Karpas-422 (cell line): ENCODE results near the gene GSTP1. TPM values are rescaled to one million over a fixed set of nuclear protein-coding genes. Genes with fewer than 3 reads are reported as not detected.

Source experiments
- DNase-seq: peaks from one replicate; pipeline ENCODE4 v3.0.0-alpha.2; 2015
- H2AFZ ChIP-seq: fragments of 200-600 bp; sonication (generic); 2 replicates; pipeline ENCODE4 v1.6.1; 2014; ENCODE audit warnings: antibody characterized with exemption, low read length, mixed read lengths
- H3K27ac ChIP-seq: fragments of 200-600 bp; sonication (generic); 2 replicates; pipeline ENCODE4 v1.5.1; 2014; ENCODE audit warnings: mild to moderate bottlenecking, low read length, moderate library complexity
- H3K27me3 ChIP-seq: fragments of 200-600 bp; sonication (generic); 2 replicates; pipeline ENCODE4 v1.6.1; 2014; ENCODE audit warnings: low read length, mixed read lengths
- H3K36me3 ChIP-seq: fragments of 200-600 bp; sonication (generic); 2 replicates; pipeline ENCODE4 v1.6.1; 2014; ENCODE audit warnings: low read length, mixed read lengths; ENCODE audit not compliant: insufficient read depth
- H3K4me1 ChIP-seq: fragments of 200-600 bp; sonication (generic); 2 replicates; pipeline ENCODE4 v1.6.1; 2014; ENCODE audit warnings: mild to moderate bottlenecking, low read length, mixed read lengths
- H3K4me2 ChIP-seq: fragments of 200-600 bp; sonication (generic); 2 replicates; pipeline ENCODE4 v1.6.1; 2014; ENCODE audit warnings: low read length, low read depth, mild to moderate bottlenecking; ENCODE audit not compliant: poor library complexity, severe bottlenecking
- H3K4me3 ChIP-seq: fragments of 200-600 bp; sonication (generic); 2 replicates; pipeline ENCODE4 v1.5.1; 2014; ENCODE audit warnings: mild to moderate bottlenecking, antibody characterized with exemption, low read length, mixed read lengths
- H3K79me2 ChIP-seq: fragments of 200-600 bp; sonication (generic); 2 replicates; pipeline ENCODE4 v1.6.1; 2014; ENCODE audit warnings: mild to moderate bottlenecking, low read length, mixed read lengths
- H3K9ac ChIP-seq: fragments of 200-600 bp; sonication (generic); 2 replicates; pipeline ENCODE4 v1.6.0; 2014; ENCODE audit warnings: low read length
- H3K9me2 ChIP-seq: fragments of 200-600 bp; sonication (generic), shearing (Covaris generic); replicated peaks from 2 replicates; pipeline ENCODE4 v1.6.0; 2014; ENCODE audit warnings: mild to moderate bottlenecking, low read length, moderate library complexity; ENCODE audit not compliant: insufficient read depth
- H3K9me3 ChIP-seq: fragments of 300-700, 200-600 bp; sonication (generic); 2 replicates; pipeline ENCODE4 v1.6.1; 2014; ENCODE audit warnings: low read length, mixed read lengths
- H4K20me1 ChIP-seq: fragments of 200-600 bp; sonication (generic); 2 replicates; pipeline ENCODE4 v1.6.1; 2014; ENCODE audit warnings: mild to moderate bottlenecking, antibody characterized with exemption, low read length, low read depth; ENCODE audit not compliant: insufficient read depth
- total RNA-seq: library from RNA; depleted of rRNA; stranded (reverse); fragments of >200 nt; shearing (Covaris generic); gene quantifications from 2 replicates; pipeline ENCODE4 v1.2.3, GENCODE V29; 2014; ENCODE audit warnings: low replicate concordance; rRNA removed

GSTP1 gene
- total RNA-seq = 1,085 and 1,200 TPM in 2 replicates

GRCh38 chr11:67583247-67584204, at the start of gene GSTP1:
Gene GSTP1, plus strand, starts transcription at chr11:67583812. Its CDS starts 32 bp downstream, at chr11:67583844.
- Histone ChIP-seq H3K9ac (peak within 1 kb of the TSS; percentile 98), H3K9me3 (no peaks in the 10 kb centered on the region), H3K79me2 (peaks cover 10% of the 10 kb centered on the region), H3K27me3 (no peaks in the 10 kb centered on the region), H4K20me1 (peaks cover 15% of the 10 kb centered on the region), H3K27ac (peak within 1 kb of the TSS; percentile 81), H3K36me3 (peaks cover 27% of the 10 kb centered on the region), H3K9me2 (no peaks in the 10 kb centered on the region), H3K4me3 (peak within 1 kb of the TSS; percentile 94), H3K4me1 (peaks cover 63% of the 10 kb centered on the region), H3K4me2 (peak within 1 kb of the TSS; percentile 97), H2AFZ (peak within 1 kb of the TSS; percentile 87; the same call in 1 of the 2 replicates)
- peak; percentile 96 for DNase-seq

GRCh38 chr11:67534070-67534679, 49.4 kb upstream of the GSTP1 start:
- H3K79me2 ChIP-seq = no peaks in the 10 kb centered on the region
- H3K9me2 ChIP-seq = no peaks in the 10 kb centered on the region
- no peaks in the 10 kb centered on the region for H3K36me3 ChIP-seq
- H3K9ac ChIP-seq = no peak overlapping the region
- no peak overlapping the region for H2AFZ ChIP-seq
- H3K4me3 ChIP-seq = no peak overlapping the region
- H3K27ac ChIP-seq = no peak overlapping the region
- H3K9me3 ChIP-seq = peaks cover 16% of the 10 kb centered on the region
- no peaks in the 10 kb centered on the region; the same call in 1 of the 2 replicates for H3K27me3 ChIP-seq
- DNase-seq = peak; percentile 49
- no peaks in the 10 kb centered on the region for H3K4me1 ChIP-seq
- no peaks in the 10 kb centered on the region for H4K20me1 ChIP-seq
- H3K4me2 ChIP-seq = no peak overlapping the region

GRCh38 chr11:67535561-67535960, 48.1 kb upstream of the GSTP1 start:
- Histone ChIP-seq H4K20me1 (no peaks in the 10 kb centered on the region), H3K36me3 (no peaks in the 10 kb centered on the region), H3K9me2 (no peaks in the 10 kb centered on the region), H3K79me2 (no peaks in the 10 kb centered on the region), H3K27ac (no peak overlapping the region), H3K9ac (no peak overlapping the region), H3K9me3 (peaks cover 16% of the 10 kb centered on the region), H2AFZ (no peak overlapping the region), H3K4me1 (no peaks in the 10 kb centered on the region), H3K27me3 (no peaks in the 10 kb centered on the region; the same call in 1 of the 2 replicates), H3K4me3 (no peak overlapping the region), H3K4me2 (no peak overlapping the region)
- no peak for DNase-seq

- Histone ChIP-seq H3K27ac (no peak overlapping the region), H3K4me3 (no peak overlapping the region), H2AFZ (no peak overlapping the region), H3K27me3 (no peaks in the 10 kb centered on the region; the same call in 1 of the 2 replicates), H4K20me1 (no peaks in the 10 kb centered on the region), H3K36me3 (no peaks in the 10 kb centered on the region), H3K4me1 (no peaks in the 10 kb centered on the region), H3K4me2 (no peak overlapping the region), H3K9ac (no peak overlapping the region), H3K9me3 (peaks cover 13% of the 10 kb centered on the region), H3K79me2 (no peaks in the 10 kb centered on the region), H3K9me2 (no peaks in the 10 kb centered on the region)
- DNase-seq = no peak
These were observed 45.3 kb upstream of the GSTP1 start for GRCh38 chr11:67538306-67538705.

GRCh38 chr11:67538823-67539505, 44.6 kb upstream of the GSTP1 start:
- H3K27me3 ChIP-seq = no peaks in the 10 kb centered on the region

GRCh38 chr11:67539550-67539949, 44.1 kb upstream of the GSTP1 start:
- H3K9me3 ChIP-seq = peaks cover 2% of the 10 kb centered on the region
- no peaks in the 10 kb centered on the region for H3K9me2 ChIP-seq
- no peaks in the 10 kb centered on the region for H4K20me1 ChIP-seq
- no peak overlapping the region for H3K4me3 ChIP-seq
- no peaks in the 10 kb centered on the region for H3K27me3 ChIP-seq
- H3K79me2 ChIP-seq = no peaks in the 10 kb centered on the region
- peak; percentile 53 for DNase-seq
- H3K4me2 ChIP-seq = no peak overlapping the region
- no peaks in the 10 kb centered on the region for H3K4me1 ChIP-seq
- H3K36me3 ChIP-seq = no peaks in the 10 kb centered on the region
- no peak overlapping the region for H3K27ac ChIP-seq
- no peak overlapping the region for H2AFZ ChIP-seq
- no peak overlapping the region for H3K9ac ChIP-seq

More at GRCh38 chr11:67538823-67539505, 44.6 kb upstream of the GSTP1 start:
- H3K27ac ChIP-seq = no peak overlapping the region
- no peaks in the 10 kb centered on the region for H3K36me3 ChIP-seq
- no peak for DNase-seq
- H3K9me3 ChIP-seq = peaks cover 7% of the 10 kb centered on the region
- H3K4me3 ChIP-seq = no peak overlapping the region
- H4K20me1 ChIP-seq = no peaks in the 10 kb centered on the region
- H3K4me2 ChIP-seq = no peak overlapping the region
- no peak overlapping the region for H3K9ac ChIP-seq
- H2AFZ ChIP-seq = no peak overlapping the region
- H3K4me1 ChIP-seq = no peaks in the 10 kb centered on the region
- H3K9me2 ChIP-seq = no peaks in the 10 kb centered on the region
- no peaks in the 10 kb centered on the region for H3K79me2 ChIP-seq

- peak; percentile 47 for DNase-seq
- Histone ChIP-seq H3K36me3 (no peaks in the 10 kb centered on the region), H3K27me3 (no peaks in the 10 kb centered on the region), H3K4me3 (no peak overlapping the region), H3K79me2 (no peaks in the 10 kb centered on the region), H3K9me2 (no peaks in the 10 kb centered on the region), H3K27ac (no peak overlapping the region), H3K9ac (no peak overlapping the region), H3K4me1 (no peaks in the 10 kb centered on the region), H3K4me2 (no peak overlapping the region), H3K9me3 (no peaks in the 10 kb centered on the region), H2AFZ (no peak overlapping the region), H4K20me1 (no peaks in the 10 kb centered on the region)
These were observed 42.4 kb upstream of the GSTP1 start for GRCh38 chr11:67541198-67541597.

- H3K4me2 ChIP-seq = no peak overlapping the region
These were observed 41.4 kb upstream of the GSTP1 start for GRCh38 chr11:67542169-67542568.

More at GRCh38 chr11:67542169-67542568, 41.4 kb upstream of the GSTP1 start:
- Histone ChIP-seq H3K27me3 (no peaks in the 10 kb centered on the region), H3K79me2 (no peaks in the 10 kb centered on the region), H3K9me2 (no peaks in the 10 kb centered on the region), H3K27ac (no peak overlapping the region), H3K36me3 (no peaks in the 10 kb centered on the region), H2AFZ (no peak overlapping the region), H3K4me1 (no peaks in the 10 kb centered on the region), H3K9ac (no peak overlapping the region), H3K9me3 (no peaks in the 10 kb centered on the region), H4K20me1 (no peaks in the 10 kb centered on the region), H3K4me3 (no peak overlapping the region)
- DNase-seq = no peak
